Measurements from ENCODE around the gene KIAA1671. TPM values are rescaled to one million over a fixed set of nuclear protein-coding genes. Genes with fewer than 3 reads are reported as not detected.

KIAA1671 gene
- total RNA-seq, 1 donor from 2014 or later = 40.7 TPM

- peaks cover 36% of the 10 kb centered on the region for H3K4me1 ChIP-seq
- no peak for TF ChIP-seq CTCF (IDR thresholded peaks at IDR 0.05)
- H3K4me3 ChIP-seq = no peak overlapping the region
These were observed 193.8 kb downstream of the KIAA1671 start for GRCh38 chr22:25146307-25146706.

GRCh38 chr22:25146906-25147641, 194.6 kb downstream of the KIAA1671 start:
- intact Hi-C loops (cut with DNase I) = no loop called here
- Histone ChIP-seq H3K9me3 (no peaks in the 10 kb centered on the region), H3K27me3 (ENCODE audit: low read depth) (no peaks in the 10 kb centered on the region), H3K4me1 (peaks cover 36% of the 10 kb centered on the region), H3K4me3 (no peak overlapping the region), H3K36me3 (no peaks in the 10 kb centered on the region), H3K27ac (no peak overlapping the region)
- no peak for TF ChIP-seq CTCF (IDR thresholded peaks at IDR 0.05)
- no peak for ATAC-seq
- no peak for DNase-seq

More at GRCh38 chr22:25146307-25146706, 193.8 kb downstream of the KIAA1671 start:
- DNase-seq = no peak
- Histone ChIP-seq H3K9me3 (no peaks in the 10 kb centered on the region), H3K27ac (no peak overlapping the region), H3K27me3 (ENCODE audit: low read depth) (no peaks in the 10 kb centered on the region), H3K36me3 (no peaks in the 10 kb centered on the region)
- no peak for ATAC-seq
- intact Hi-C loops (cut with DNase I) = no loop called here

- no peak overlapping the region for H3K27ac ChIP-seq
- DNase-seq (no peak), ATAC-seq (no peak)
- H3K4me3 ChIP-seq = no peak overlapping the region
- no peaks in the 10 kb centered on the region for H3K27me3 ChIP-seq (ENCODE audit: low read depth)
- peaks cover 36% of the 10 kb centered on the region for H3K4me1 ChIP-seq
- no peaks in the 10 kb centered on the region for H3K9me3 ChIP-seq
- TF ChIP-seq CTCF (IDR thresholded peaks at IDR 0.05) = no peak
- intact Hi-C loops (cut with DNase I) = no loop called here
- H3K36me3 ChIP-seq = no peaks in the 10 kb centered on the region
These were observed 195.1 kb downstream of the KIAA1671 start for GRCh38 chr22:25147642-25147928.

GRCh38 chr22:25148149-25148691, 195.7 kb downstream of the KIAA1671 start:
- Histone ChIP-seq H3K36me3 (no peaks in the 10 kb centered on the region), H3K4me3 (no peak overlapping the region), H3K27ac (no peak overlapping the region), H3K4me1 (peaks cover 34% of the 10 kb centered on the region), H3K27me3 (ENCODE audit: low read depth) (no peaks in the 10 kb centered on the region), H3K9me3 (no peaks in the 10 kb centered on the region)
- intact Hi-C loops (cut with DNase I) = no loop called here
- ATAC-seq (peak; percentile 64 to 69), DNase-seq (no peak)
- no peak for TF ChIP-seq CTCF (IDR thresholded peaks at IDR 0.05)

- ATAC-seq (no peak), DNase-seq (no peak)
- intact Hi-C loops (cut with DNase I) = no loop called here
- no peak for TF ChIP-seq CTCF (IDR thresholded peaks at IDR 0.05)
- Histone ChIP-seq H3K27me3 (ENCODE audit: low read depth) (no peaks in the 10 kb centered on the region), H3K4me1 (peaks cover 38% of the 10 kb centered on the region), H3K27ac (no peak overlapping the region), H3K36me3 (no peaks in the 10 kb centered on the region), H3K4me3 (no peak overlapping the region), H3K9me3 (no peaks in the 10 kb centered on the region)
These were observed 196.5 kb downstream of the KIAA1671 start for GRCh38 chr22:25149014-25149413.

All from lower lobe of right lung (tissue), 2 donors.